Stimulated activated CD8-positive, alpha-beta memory T cell treated with anti-CD3 and anti-CD28 coated beads, Interleukin-15, amount 100 ng/mL, for 48 hours (primary cell): ENCODE measurements around the gene AGR2.
"Not testable (repeated sequence)": the region's sequence is repeated elsewhere in the genome, so short reads cannot be mapped to it uniquely, and the experiment has no call there.

Experiments
- DNase-seq, 2 donors: peaks; one replicate each; pipeline ENCODE4 v3.0.0-alpha.2; 2020; ENCODE audit warnings: low read depth in 2 of 2

Gene AGR2

DNA sequence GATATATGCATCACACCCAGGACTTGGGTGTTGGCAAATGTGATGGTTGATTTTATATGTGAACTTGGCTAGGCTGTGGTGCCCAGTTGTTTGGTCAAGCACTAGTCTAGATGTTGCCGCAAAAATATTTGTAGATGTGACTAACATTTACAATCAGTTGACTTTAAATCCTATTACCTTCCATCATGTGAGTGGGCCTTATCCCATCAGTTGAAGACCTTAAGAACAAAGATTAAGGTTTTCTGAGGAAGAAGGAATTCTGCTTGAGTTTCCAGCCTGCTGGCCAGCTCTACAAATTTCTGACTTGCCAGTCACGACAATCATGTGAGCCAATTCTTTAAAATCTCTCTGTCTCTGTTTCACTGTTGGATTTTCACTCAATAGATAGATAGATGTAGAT, 30.9 kb downstream of the AGR2 start:
- no peak for DNase-seq

DNA sequence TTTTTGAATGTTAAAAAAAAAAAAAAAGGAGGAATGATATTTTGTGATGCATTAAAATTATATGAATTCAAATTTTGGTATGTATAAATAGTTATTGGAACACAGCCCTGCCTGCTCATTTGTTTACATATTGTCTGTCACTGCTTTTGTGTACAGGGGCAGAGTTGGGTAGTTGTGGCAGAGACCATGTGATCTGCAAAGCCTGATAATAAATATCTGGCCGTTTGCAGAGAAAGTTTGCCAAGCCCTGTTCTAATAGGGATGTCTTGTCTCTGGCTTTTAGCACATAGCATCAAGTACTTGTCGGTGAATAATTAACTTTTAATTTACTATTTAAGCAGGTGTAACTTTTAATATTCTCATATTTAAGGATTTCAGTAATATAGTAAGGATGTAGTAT, 31.5 kb downstream of the AGR2 start:
- DNase-seq = no peak

DNA sequence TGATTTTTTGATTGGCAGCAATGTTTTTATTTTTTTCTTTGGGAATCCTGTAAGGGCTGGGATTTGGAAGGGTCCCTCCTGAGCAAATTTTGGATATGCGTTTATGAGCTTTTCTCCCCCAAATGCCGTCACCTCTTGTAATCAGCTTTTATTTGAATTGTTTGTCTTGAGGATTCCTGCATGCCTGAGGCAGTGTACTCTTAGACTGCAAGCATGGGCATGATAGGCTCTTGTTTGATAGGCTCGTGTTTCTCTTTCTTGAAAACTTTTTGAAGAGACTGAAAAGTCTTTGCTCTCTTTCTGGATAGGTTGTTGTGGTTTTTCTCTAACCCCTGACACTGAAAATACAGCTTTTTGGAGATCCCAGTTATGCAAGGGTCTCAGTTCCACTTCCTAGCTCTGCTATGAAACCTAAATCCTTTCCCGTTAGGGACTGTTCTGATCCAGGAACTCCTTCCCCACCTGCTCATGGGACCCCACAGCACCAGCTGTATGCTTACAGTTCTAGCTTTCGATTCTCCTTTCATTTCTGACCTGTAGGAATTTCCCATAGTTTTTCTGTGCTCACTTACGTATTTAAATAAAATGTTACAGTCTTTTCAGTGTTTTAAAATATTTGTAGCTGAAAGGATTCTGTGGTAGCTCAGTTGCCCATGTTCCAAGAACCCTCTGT, 34.0 kb downstream of the AGR2 start:
- no peak for DNase-seq

DNA sequence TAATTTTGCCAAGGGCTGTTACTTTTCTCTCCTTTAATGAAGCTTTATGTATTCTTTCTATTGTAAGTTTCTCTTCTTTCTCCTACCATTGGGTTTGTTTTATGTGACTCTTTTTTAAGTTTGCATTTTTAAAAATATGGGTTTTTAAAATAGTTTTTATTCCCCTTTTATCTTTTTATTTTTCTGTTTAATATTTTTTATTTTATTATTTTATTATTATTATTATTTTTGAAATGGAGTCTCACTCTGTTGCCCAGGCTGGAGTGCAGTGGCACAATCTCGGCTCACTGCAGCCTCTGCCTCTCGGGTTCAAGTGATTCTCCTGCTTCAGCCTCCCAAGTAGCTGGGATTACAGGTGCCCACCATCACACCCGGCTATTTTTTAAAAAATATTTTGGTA, 34.8 kb downstream of the AGR2 start:
- DNase-seq = not testable (repeated sequence)

DNA sequence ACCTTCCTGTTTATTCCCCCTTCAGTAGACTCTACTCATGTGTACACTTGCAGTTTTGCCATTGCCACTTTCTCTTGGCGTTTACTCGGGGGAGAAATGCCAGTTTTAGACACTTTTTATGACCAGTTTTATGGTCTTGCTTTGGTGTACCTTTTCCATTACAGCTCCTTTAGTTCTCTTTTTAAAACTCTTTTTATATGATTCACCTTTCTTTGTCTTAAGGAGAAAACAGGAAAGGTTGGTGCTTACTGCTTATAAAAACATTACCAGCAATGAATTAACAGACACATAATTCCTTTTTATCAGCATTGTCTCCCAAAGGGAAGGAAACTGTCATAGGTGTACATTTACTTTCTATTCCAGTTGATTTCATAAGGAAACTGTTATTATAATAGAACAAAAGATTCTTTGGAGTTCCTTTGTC, 39.4 kb downstream of the AGR2 start:
- DNase-seq = no peak

DNA sequence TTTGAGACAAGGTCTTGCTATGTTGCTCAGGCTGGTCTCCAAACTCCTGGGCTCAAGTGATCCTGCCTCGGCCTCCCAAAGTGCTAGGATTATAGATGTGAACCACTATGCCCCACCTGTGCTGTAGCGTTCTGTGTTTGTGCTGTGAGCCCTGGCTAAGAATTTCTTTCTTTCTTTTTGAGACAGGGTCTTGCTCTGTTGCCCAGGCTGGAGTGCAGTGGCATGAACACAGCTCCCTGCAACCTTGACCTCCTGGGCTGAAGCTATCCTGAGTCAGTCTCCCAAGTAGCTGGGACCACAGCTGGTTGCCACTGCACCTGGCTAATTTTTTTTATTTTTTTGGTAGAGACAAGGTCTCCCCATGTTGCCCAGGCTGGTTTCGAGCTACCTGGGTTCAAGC, 39.9 kb downstream of the AGR2 start:
- no peak for DNase-seq

DNA sequence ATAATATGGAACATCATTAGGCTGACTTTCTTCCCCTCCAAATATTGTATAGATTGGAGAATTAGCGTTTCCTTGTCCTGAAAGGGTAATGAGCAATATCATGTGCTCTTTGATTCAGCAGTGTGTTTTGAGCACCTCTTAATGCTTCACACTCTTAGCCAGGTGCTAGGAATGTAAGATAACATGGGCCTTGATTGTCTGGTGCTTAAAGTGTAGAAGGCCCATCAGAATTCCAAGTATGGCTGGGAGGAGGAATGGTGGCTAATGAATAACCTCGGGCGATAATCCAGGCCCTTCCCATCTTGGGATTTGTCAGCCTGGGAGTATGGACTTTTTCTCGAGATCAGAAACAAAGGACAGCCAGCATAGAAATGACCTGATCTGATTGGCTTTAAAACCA, 42.6 kb downstream of the AGR2 start:
- DNase-seq = no peak

DNA sequence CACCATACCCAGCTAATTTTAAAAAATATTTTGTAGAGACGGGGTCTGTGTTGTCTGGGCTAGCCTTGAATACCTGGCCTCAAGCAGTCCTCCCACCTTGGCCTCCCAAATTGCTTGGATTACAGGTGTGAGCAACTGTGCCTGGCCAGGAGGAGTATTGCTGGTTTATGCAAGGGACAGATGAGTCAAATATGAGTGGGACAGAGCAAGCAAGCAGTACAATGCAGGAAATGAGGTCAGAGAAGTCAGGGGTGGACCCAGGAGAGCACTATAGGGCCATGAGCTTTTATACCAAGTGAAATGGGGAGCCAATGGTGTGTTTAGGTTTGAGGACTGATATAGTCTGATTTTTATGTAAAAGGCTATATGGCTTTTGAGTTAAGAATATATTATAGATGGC, 45.0 kb downstream of the AGR2 start:
- no peak for DNase-seq

DNA sequence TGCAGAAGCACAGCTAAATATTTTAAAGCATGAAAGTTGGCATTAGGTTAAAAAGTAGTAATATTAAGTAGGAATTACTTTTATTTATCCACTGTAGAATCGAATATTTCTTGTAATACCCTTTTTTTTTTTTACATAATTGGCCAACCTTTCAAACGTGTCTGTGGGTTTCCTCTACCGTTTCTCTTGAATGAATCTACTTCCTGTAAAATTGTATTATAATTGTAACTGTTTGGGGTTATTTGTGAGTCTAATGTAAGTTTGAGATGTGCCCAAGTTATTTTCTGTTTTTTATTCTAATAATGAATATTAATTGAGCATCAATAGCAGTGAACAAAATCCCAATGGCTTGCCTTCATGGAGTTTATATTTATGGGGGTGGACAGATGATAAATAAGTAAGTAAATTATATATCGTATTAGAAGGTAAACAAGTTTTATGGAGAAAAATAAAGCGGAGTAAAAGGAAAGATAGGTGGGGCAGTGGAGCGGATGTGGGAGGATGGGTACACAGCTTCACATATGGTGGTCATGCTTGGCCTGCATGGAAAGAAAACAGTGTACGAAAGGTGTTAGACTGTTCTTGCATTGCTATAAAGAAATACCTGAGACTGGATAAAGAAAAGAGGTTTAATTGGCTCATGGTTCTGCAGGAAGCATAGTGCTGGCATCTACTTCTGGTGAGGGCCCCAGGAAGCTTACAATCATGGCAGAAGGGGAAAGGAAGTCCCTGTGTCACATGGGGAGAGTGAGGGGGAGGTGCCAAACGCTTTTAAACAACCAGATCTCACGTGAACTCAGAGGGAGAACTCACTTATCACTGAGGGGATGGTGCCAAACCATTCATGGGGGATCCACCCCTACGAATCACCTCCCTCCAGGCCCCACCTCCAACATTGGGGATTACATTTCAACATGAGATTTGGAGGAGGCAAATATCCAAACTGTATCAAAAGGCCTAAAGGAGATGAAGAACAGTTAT, 45.9 kb downstream of the AGR2 start:
- DNase-seq = no peak

DNA sequence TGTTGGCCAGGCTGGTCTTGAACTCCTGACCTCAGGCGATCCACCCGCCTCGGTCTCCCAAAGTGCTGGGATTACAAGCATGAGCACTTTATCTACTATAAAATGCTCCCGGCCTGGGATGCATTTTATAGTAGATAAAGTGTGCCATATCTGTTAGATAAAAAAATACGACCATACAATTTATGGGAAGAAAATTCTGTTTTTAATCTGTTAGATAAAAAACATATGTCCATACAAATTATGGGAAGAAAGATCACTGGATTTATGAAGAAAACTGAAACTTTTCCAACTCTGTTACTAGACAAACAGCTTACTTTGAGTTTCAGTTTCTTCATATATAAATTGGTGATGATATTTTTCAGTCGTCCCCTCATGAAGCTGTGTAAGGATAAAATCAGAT, 46.8 kb downstream of the AGR2 start:
- DNase-seq = no peak

DNA sequence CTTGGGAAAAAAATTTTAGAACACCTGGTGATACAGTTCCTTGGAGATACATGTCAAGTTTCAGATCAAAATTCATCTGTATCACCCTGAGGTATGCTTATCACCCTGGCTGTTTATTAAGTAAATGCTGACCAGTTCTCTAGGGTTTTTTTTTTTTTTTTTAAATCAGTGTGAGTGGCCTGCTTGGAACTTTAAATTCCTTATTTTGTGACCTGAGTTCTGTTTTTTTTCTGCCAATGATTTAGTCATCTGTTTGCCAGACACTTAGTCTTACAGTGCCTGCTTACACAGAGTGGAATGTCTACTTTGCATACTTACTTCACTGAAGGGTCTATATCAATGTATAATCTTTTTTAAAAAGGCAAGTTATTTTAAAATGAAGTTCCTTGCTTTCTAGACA, 49.4 kb downstream of the AGR2 start:
- DNase-seq = no peak

DNA sequence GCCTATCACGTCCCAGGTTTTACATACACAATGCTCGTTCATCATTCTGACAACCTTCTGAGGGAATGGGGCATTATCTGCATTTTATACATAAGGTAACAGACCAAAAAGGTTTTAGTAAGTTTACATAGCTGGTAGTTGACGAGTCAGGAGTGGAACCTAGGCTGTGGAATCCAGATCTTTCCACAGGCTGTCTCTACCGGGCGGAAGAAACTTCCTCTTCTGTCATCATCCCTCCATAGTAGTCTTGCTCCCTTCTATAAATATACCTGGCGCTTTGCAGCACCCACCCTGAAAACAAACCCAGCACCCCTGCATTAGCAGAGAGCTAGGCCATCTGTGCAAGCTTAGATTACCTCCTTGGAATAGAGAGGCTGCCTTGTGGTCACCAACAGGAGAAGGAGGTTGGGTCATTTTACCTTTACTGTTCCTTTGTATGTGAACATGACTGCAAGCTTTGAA, 49.9 kb downstream of the AGR2 start:
- no peak for DNase-seq

DNA sequence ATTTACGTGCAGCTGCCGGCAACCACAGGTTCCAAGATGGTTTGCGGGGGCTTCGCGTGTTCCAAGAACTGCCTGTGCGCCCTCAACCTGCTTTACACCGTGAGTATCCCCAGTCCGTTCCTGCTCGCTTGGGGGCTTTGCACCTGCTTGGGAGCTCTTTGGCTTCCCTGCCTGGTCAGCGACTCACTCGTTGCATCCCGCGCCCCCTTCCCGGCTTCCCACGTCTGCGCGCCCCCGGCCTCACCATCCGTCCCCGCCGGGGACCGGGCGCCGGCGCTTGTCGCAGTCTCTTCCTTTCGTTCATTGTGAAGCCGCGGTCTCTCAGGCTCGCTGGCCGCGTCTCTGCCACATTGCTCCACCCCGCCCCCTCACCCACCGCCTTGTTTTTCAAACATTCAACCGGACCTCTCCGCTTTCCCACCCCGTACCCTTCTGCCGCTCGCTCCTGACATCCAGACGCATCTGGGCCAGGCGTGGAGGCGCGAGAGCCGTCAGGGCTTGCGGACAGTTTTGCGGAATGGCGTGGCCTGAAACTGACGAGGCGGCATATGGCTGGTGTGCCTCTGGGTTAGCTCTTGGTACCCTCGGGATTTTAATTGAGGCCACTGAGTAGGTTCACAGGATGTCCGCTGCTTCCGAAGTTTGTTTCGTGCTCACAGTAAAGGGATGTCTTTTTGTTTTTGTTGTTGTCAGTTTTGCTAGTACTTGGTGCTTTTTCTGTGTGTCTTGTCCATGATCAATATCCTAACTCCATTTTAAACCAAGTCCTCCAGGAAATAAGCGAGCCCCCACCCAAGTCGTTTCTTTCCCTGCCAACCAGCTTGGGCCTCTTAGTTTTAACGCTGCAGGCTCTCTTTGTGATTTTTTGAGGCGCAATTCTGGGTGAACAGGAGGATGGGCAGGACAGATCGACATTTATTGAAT, 50.6 kb downstream of the AGR2 start:
- DNase-seq = peak in 1 of 2 donors; percentile 0

DNA sequence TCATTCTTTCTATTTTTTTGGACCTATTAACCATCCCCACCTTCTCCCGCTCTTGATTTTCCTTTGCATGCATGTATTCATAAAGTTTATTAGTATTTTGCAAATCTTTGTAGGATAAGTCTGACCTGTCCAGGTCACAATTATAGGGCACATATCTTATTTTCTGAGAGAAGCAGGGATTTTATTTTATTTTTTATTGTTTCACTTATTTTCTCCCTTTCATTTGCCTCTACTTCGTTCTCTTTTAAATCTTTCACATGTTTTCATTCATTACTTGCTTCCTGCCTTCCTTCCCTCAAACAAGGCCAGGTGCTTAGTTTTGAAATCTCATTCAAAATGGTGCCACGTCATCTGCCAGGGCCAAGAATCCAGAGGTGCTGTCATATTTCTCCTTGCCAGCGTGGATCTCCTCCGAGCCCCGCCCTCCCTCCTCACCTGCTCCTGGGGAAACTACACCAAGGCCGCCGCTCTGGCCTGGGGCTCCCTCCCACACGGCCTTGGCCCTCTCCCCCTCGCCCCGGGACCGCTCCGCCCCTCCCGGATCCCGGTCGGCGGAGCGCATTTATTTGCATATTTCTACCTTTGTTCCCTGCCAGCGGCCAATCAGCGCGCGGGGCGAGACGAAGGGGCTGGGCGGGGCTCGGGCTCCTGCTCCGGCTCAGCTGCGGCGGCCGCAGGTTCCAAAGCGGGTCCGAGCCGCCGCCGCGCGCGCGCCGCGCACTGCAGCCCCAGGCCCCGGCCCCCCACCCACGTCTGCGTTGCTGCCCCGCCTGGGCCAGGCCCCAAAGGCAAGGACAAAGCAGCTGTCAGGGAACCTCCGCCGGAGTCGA, 51.5 kb downstream of the AGR2 start, which contains the start of gene TSPAN13:
TSPAN13 (plus strand) TSS at position 654 of the 830 bp plus-strand sequence. CDS start 213 bp downstream, outside the sequence.
- peak; percentile 51 to 60 for DNase-seq

DNA sequence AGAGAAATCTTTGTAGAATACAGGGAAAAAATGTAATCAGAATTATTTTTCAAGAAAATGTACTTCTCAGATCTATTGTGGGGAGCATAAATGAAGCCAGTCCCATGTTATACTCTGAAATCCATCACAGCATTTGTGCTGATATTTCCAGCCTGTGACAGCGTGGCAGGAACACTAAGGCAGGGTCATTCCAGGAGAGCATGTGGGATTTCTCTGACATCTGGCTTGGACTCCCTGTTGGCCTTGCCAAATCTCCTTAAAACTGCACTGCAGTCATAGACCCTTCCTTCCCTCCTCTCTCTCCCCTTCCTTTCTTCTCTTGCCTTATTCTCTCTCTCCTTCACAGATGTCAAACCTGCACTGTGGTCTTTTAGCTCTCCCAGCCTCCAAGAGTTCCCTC, 57.7 kb downstream of the AGR2 start:
- DNase-seq = no peak

DNA sequence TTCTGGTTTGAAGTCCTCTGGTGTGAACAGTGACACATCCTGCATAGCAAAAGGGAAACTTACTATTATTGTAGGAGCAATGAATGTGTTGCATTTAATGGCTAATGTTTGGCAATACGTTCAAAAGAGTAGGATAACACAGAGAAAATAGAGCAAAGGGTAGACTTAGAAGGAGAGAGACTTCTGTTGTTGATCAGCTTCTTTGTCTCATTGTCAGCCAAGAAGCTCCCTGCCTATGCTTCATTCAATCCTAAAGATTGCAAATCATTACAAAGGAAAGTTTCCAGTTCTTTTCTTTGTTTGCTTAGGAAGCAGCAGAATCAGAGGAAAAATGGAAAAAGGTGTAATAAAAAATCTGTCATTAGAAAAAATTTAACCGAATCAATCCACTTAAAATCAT, 59.2 kb downstream of the AGR2 start:
- no peak for DNase-seq

DNA sequence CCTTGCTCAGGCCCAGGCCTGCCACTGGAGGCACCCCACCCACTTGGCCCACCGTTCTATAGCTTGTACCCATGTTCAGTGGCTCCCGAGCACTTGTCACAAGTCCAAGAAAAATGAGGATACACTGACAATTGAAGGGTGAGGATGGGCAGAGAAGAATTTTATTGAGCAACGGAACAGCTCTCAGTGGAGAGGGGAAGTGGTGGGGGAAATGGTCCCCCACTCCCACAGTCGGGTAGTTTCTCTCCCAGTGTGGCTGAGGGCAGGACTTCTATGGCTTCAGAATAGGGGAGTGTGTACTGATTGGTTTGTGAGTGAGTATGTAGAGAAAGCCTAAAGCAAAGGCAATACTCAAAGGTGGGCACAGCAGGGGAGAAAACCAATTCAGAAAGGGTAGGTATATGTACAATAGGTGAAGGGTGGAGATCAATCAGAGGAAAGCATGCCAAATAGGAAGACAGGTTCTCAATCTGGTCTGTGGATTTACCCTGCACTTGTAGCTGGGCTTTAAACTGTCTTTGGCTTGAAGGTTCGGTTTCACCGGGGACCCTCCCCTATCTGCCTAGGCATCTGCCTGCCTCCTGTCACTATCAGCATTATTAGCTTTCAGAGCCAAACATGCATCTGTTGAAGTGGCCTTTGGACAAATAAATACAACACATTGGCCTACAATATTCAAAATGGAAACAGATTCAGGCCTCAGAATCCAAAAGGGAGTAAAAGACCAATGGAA, 60.1 kb downstream of the AGR2 start:
- DNase-seq = no peak

DNA sequence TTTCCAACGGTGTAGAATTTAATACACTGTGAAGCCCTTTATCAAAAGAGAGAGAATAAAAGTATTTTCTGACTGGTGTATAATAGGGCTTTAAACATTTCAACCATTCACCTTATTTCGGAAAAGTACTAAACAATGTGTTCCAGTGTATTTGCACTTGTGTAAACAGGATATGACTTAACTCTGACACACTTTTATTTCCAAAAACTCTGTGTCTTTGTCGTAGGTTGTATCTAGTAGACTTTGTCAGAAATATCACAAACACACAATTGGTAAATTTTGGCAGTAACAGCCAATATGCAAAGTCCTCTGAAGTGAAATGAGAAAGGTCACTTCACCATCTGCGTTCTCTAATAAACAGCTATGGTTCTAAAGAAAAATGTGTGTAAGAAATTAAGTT, 61.6 kb downstream of the AGR2 start:
- DNase-seq = no peak

DNA sequence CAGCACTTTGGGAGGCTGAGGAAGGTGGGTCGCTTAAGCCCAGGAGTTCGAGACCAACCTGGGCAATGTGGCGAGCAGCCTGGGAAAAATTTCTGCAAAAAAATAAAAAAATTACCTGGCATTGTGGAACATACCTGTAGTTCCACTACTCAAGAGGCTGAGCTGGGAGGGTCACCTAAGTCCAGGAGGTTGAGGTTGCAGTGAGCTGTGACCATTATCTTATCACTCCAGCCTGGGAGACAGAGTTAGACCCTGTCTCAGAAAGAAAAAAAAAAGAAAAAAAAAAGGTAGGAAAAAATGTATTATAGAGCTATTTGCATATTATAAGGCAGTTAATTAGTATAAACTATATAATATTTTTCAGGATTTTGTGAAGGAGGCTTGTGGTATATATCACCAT, 62.3 kb downstream of the AGR2 start:
- DNase-seq = no peak
